HepG2 (cell line): ENCODE results near the gene FRMD5. TPM values are rescaled to one million over a fixed set of nuclear protein-coding genes. Genes with fewer than 3 reads are reported as not detected.

Source experiments
- ATF6 ChIP-seq: sonication (generic); formaldehyde crosslinking; conservative IDR thresholded peaks from 2 replicates; pipeline ENCODE4 v1.4.0; 2020; ENCODE audit warnings: missing genetic modification reagents
- HHEX ChIP-seq: IDR thresholded peaks from 2 replicates; pipeline ENCODE4 v1.6.1; 2016; ENCODE audit warnings: control low read depth
- PAXIP1 ChIP-seq: sonication (generic); formaldehyde crosslinking; conservative IDR thresholded peaks from 2 replicates; pipeline ENCODE4 v1.4.0; 2020; ENCODE audit warnings: mild to moderate bottlenecking, missing genetic modification reagents, moderate library complexity
- SOX6 ChIP-seq, 2 experiments: fragments of 450-650 bp in 1 of 2; sonication (generic) in 1 of 2; formaldehyde crosslinking in 1 of 2; IDR thresholded peaks; 2 replicates each; pipeline versions ENCODE4 v1.4.0 to v1.6.1; 2017 to 2020; ENCODE audit warnings: antibody characterized with exemption in 1 of 2, mild to moderate bottlenecking in 1 of 2, missing genetic modification reagents in 1 of 2
- ZBTB20 ChIP-seq: sonication (generic); formaldehyde crosslinking; IDR thresholded peaks from 2 replicates; pipeline ENCODE4 v1.8.1; 2023; ENCODE audit warnings: missing genetic modification reagents, low read depth, mild to moderate bottlenecking, borderline replicate concordance
- ZNF142 ChIP-seq: sonication (generic); formaldehyde crosslinking; IDR thresholded peaks from 2 replicates; pipeline ENCODE4 v1.4.0; 2020; ENCODE audit warnings: missing genetic modification reagents
- ZNF160 ChIP-seq: sonication (generic); formaldehyde crosslinking; IDR thresholded peaks from 2 replicates; pipeline ENCODE4 v1.8.0; 2022; ENCODE audit warnings: mild to moderate bottlenecking, inconsistent platforms, missing genetic modification reagents
- ZNF512 ChIP-seq: sonication (generic); formaldehyde crosslinking; IDR thresholded peaks from 2 replicates; pipeline ENCODE4 v1.4.0; 2020; ENCODE audit warnings: mild to moderate bottlenecking, missing genetic modification reagents
- ZNF512B ChIP-seq: sonication (generic); formaldehyde crosslinking; IDR thresholded peaks from 2 replicates; pipeline ENCODE4 v1.5.1; 2020; ENCODE audit warnings: missing genetic modification reagents, mild to moderate bottlenecking, borderline replicate concordance
- polyA plus RNA-seq, 8 experiments: library from polyadenylated mRNA; depleted of rRNA in 3 of 8; stranded (reverse) in 7 of 8; unstranded in 1 of 8; fragments of >200 nt; fragmentation: Illumina TruSeq in 4 of 8; extraction: Trizol in 4 of 8; gene quantifications; 2 replicates each; pipeline versions ENCODE4 v1.2.1 to v1.2.3, GENCODE V29; 2011 to 2016; ENCODE audit warnings: low read depth in 4 of 8, missing spikeins in 1 of 8, mixed read lengths in 1 of 8; ENCODE audit not compliant: insufficient read depth in 1 of 8
- total RNA-seq, 5 experiments: library from RNA; depleted of rRNA; stranded (reverse); fragments of >200 nt; fragmentation: Illumina TruSeq; extraction: Trizol; gene quantifications; 2 replicates each; pipeline ENCODE4 v1.2.3, GENCODE V29; 2016; ENCODE audit warnings: low read depth in 1 of 5

Gene FRMD5
- total and polyA plus RNA-seq, 2 of the 13 experiments (the other 11 are each of a cell fraction or from before 2014, with no cell fraction given) = 0.93 to 1.5 TPM

- TF ChIP-seq PAXIP1 = no peak
- TF ChIP-seq ZNF512 (CRISPR knock-in tag) = no peak
- TF ChIP-seq ZBTB20 (CRISPR knock-in tag) = peak; percentile 80; the same call in 1 of the 2 replicates
- TF ChIP-seq ZNF512B (CRISPR knock-in tag) = peak; percentile 32; the same call in 1 of the 2 replicates
- no peak for TF ChIP-seq SOX6 (IDR thresholded peaks at IDR 0.05)
- TF ChIP-seq SOX6 (CRISPR knock-in tag; IDR thresholded peaks at IDR 0.05) = no peak; the same call in 1 of the 2 replicates
- TF ChIP-seq ZNF160 (CRISPR knock-in tag) = no peak
- TF ChIP-seq HHEX (CRISPR knock-in tag) = no peak
- TF ChIP-seq ATF6 (CRISPR knock-in tag) = peak; percentile 93
- TF ChIP-seq ZNF142 = peak; percentile 82
These were observed 370.5 kb downstream of the FRMD5 start, which contains the start of gene MFAP1 (continued) for GRCh38 chr15:43824302-43825246.
